GM06990 (cell line): ENCODE results near the gene NCOR1.
"Not testable (repeated sequence)": the region's sequence is repeated elsewhere in the genome, so short reads cannot be mapped to it uniquely, and the experiment has no call there.

Experiments used
- DNase-seq: peaks from one replicate; pipeline ENCODE4 v3.0.0-alpha.2; 2011; ENCODE audit not compliant: insufficient read length; ENCODE audit errors: extremely low read depth
- H3K27me3 ChIP-seq: replicated peaks from 2 replicates; pipeline ENCODE4 v1.6.0; 2011; ENCODE audit warnings: low read length; ENCODE audit not compliant: control insufficient read depth, insufficient read depth
- H3K36me3 ChIP-seq: 2 replicates; pipeline ENCODE4 v1.5.1; 2011; ENCODE audit warnings: low read length; ENCODE audit not compliant: control insufficient read depth, insufficient read depth
- H3K4me3 ChIP-seq: replicated peaks from 2 replicates; pipeline ENCODE4 v1.5.1; 2011; ENCODE audit warnings: low read depth, mild to moderate bottlenecking, control low read depth, low read length
- CTCF ChIP-seq: IDR thresholded peaks from 2 replicates; pipeline ENCODE4 v1.5.1; 2011; ENCODE audit warnings: low read length, control low read depth, mild to moderate bottlenecking, inconsistent platforms; ENCODE audit not compliant: insufficient read depth, poor library complexity, severe bottlenecking

Gene NCOR1

GRCh38 chr17:16171613-16172012 lies 43.7 kb downstream of the NCOR1 start:
- DNase-seq, result no peak
- no peaks in the 10 kb centered on the region for H3K27me3 ChIP-seq
- no peak for TF ChIP-seq CTCF
- no peaks in the 10 kb centered on the region; the same call in 1 of the 2 replicates for H3K36me3 ChIP-seq
- H3K4me3 ChIP-seq, result no peak overlapping the region

GRCh38 chr17:16166766-16167165 lies 48.6 kb downstream of the NCOR1 start:
- not testable (repeated sequence) for H3K27me3 ChIP-seq, H3K4me3 ChIP-seq, H3K36me3 ChIP-seq
- peak; percentile 5 for DNase-seq

GRCh38 chr17:16158714-16159113 lies 56.6 kb downstream of the NCOR1 start:
- TF ChIP-seq CTCF, result no peak
- Histone ChIP-seq H3K27me3 (no peaks in the 10 kb centered on the region), H3K4me3 (no peak overlapping the region), H3K36me3 (peaks cover 4% of the 10 kb centered on the region; the same call in 1 of the 2 replicates)
- no peak for DNase-seq

GRCh38 chr17:16155536-16155935 lies 59.8 kb downstream of the NCOR1 start:
- H3K36me3 ChIP-seq, result peaks cover 4% of the 10 kb centered on the region; the same call in 1 of the 2 replicates
- no peak for DNase-seq
- no peak for TF ChIP-seq CTCF

GRCh38 chr17:16152326-16152725 lies 63.0 kb downstream of the NCOR1 start:
- not testable (repeated sequence) for H3K36me3 ChIP-seq, H3K4me3 ChIP-seq, DNase-seq, H3K27me3 ChIP-seq

More at GRCh38 chr17:16155536-16155935, 59.8 kb downstream of the NCOR1 start:
- Histone ChIP-seq H3K4me3 (no peak overlapping the region), H3K27me3 (no peaks in the 10 kb centered on the region)

- no peak for DNase-seq
- H3K4me3 ChIP-seq, result no peak overlapping the region
- no peaks in the 10 kb centered on the region for H3K27me3 ChIP-seq
- peaks cover 6% of the 10 kb centered on the region; the same call in 1 of the 2 replicates for H3K36me3 ChIP-seq
- TF ChIP-seq CTCF, result no peak
Observed at GRCh38 chr17:16150251-16150856, 65.0 kb downstream of the NCOR1 start.

GRCh38 chr17:16148596-16148995 lies 66.7 kb downstream of the NCOR1 start:
- Histone ChIP-seq H3K4me3 (no peak overlapping the region), H3K36me3 (peaks cover 5% of the 10 kb centered on the region; the same call in 1 of the 2 replicates), H3K27me3 (no peaks in the 10 kb centered on the region)
- DNase-seq, result no peak
- TF ChIP-seq CTCF, result no peak

- DNase-seq, H3K4me3 ChIP-seq, H3K36me3 ChIP-seq, H3K27me3 ChIP-seq: not testable (repeated sequence)
Observed at GRCh38 chr17:16145319-16145890, 69.9 kb downstream of the NCOR1 start.
